Esophagus squamous epithelium (tissue), 5 donors: Measurements from ENCODE around the gene UBE2K. TPM values are rescaled to one million over a fixed set of nuclear protein-coding genes. Genes with fewer than 3 reads are reported as not detected.
A peak's percentile ranks its signal among the peaks of the same experiment; 100 is the strongest.

Experiments
- DNase-seq: peaks from one replicate; lab custom pipeline; 2025; lab: John Stamatoyannopoulos, UW
- H3K27ac ChIP-seq, 4 donors: fragments of 200-600 bp; sonication (generic); one replicate each; pipeline ENCODE4 v1.5.1; 2016 to 2019; ENCODE audit warnings: mild to moderate bottlenecking in 1 of 4
- H3K27me3 ChIP-seq, 4 donors: fragments of 200-600 bp; sonication (generic); 1 replicate in 3 of 4; 2 replicates in 1 of 4; pipeline versions ENCODE4 v1.5.1 to v1.6.0; 2017 to 2021; ENCODE audit warnings: antibody characterized with exemption in 1 of 4
- H3K36me3 ChIP-seq, 3 donors: fragments of 200-600 bp; sonication (generic); one replicate each; pipeline ENCODE4 v1.5.1; 2016 to 2019
- H3K4me1 ChIP-seq, 3 donors: fragments of 200-600 bp; sonication (generic); one replicate each; pipeline ENCODE4 v1.5.1; 2017 to 2019
- H3K4me3 ChIP-seq, 4 donors: fragments of 200-600 bp; sonication (generic); 1 replicate in 3 of 4; 2 replicates in 1 of 4; pipeline ENCODE4 v1.5.1; 2016 to 2019; ENCODE audit warnings: mild to moderate bottlenecking in 2 of 4, moderate library complexity in 1 of 4
- H3K9me3 ChIP-seq, 3 donors: fragments of 200-600 bp; sonication (generic); one replicate each; pipeline ENCODE4 v1.5.1; 2016 to 2019
- CTCF ChIP-seq, 6 experiments: fragments of 450-650 bp in 4 of 6; fragments of 200-600 bp in 2 of 6; sonication (generic) in 2 of 6; IDR thresholded peaks; one replicate each; pipeline ENCODE4 v1.5.1; 2016 to 2019; ENCODE audit warnings: antibody characterized with exemption in 6 of 6, mild to moderate bottlenecking in 4 of 6, moderate library complexity in 4 of 6
- POLR2A ChIP-seq, 4 donors: fragments of 450-650 bp; IDR thresholded peaks; one replicate each; pipeline ENCODE4 v1.6.1; 2017; ENCODE audit warnings: antibody characterized with exemption in 4 of 4, mild to moderate bottlenecking in 4 of 4, moderate library complexity in 3 of 4
- WGBS, 2 donors: methylation state at CpG; one replicate each; pipeline ENCODE4 v1.1.5; 2018; 5-methylcytosine and 5-hydroxymethylcytosine counted together
- intact Hi-C: fragments of 100-400 bp; cut with DNase I; formaldehyde crosslinking; loops from one replicate; pipeline ENCODE4 v1.15.0; 2022
- total RNA-seq, 4 donors: library from RNA; depleted of rRNA; stranded (reverse); fragments of >200 nt; gene quantifications; one replicate each; pipeline ENCODE4 v1.1.0, GENCODE V29; 2016
- donor health status: DM: yes; HTN: yes; CAD: no.

The UBE2K gene
- total RNA-seq, 4 donors from 2014 or later = 28.1 to 37.6 (median 35.3) TPM

GRCh38 chr4:39682138-39682537 lies 15.8 kb upstream of the UBE2K start:
- WGBS, 2 donors = 62 to 69% methylated on average over 2 of the region's 2 CpGs
- Histone ChIP-seq H3K9me3 (no peaks in the 10 kb centered on the region), H3K4me3 (no peak overlapping the region), H3K27me3 (no peaks in the 10 kb centered on the region), H3K4me1 (no peaks in the 10 kb centered on the region), H3K27ac (no peak overlapping the region), H3K36me3 (no peaks in the 10 kb centered on the region)
- intact Hi-C loops = no loop called here
- no peak for DNase-seq
- TF ChIP-seq POLR2A (IDR thresholded peaks at IDR 0.05) (no peak), CTCF (IDR thresholded peaks at IDR 0.05) (no peak)

- DNase-seq = no peak
- intact Hi-C loops = no loop called here
- TF ChIP-seq CTCF (IDR thresholded peaks at IDR 0.05) (no peak), POLR2A (IDR thresholded peaks at IDR 0.05) (no peak)
- no peaks in the 10 kb centered on the region for H3K4me1 ChIP-seq
- no peaks in the 10 kb centered on the region for H3K27me3 ChIP-seq
- H3K4me3 ChIP-seq = no peak overlapping the region
- 0 to 53% methylated on average over 1 of the region's 1 CpG for WGBS, 2 donors
- no peaks in the 10 kb centered on the region for H3K9me3 ChIP-seq
- H3K36me3 ChIP-seq = no peaks in the 10 kb centered on the region
- no peak overlapping the region for H3K27ac ChIP-seq
Observed at GRCh38 chr4:39685990-39686389, 11.9 kb upstream of the UBE2K start.

GRCh38 chr4:39687014-39687413 lies 10.9 kb upstream of the UBE2K start:
- Histone ChIP-seq H3K27ac (no peak overlapping the region), H3K9me3 (no peaks in the 10 kb centered on the region), H3K36me3 (no peaks in the 10 kb centered on the region), H3K4me1 (no peaks in the 10 kb centered on the region), H3K27me3 (no peaks in the 10 kb centered on the region), H3K4me3 (no peak overlapping the region)
- no peak for DNase-seq
- TF ChIP-seq POLR2A (IDR thresholded peaks at IDR 0.05) (no peak), CTCF (IDR thresholded peaks at IDR 0.05) (no peak)
- intact Hi-C loops = no loop called here

GRCh38 chr4:39689970-39690369 lies 8.0 kb upstream of the UBE2K start:
- no peak for DNase-seq
- Histone ChIP-seq H3K4me3 (no peak overlapping the region), H3K9me3 (no peaks in the 10 kb centered on the region), H3K27ac (no peak overlapping the region), H3K27me3 (no peaks in the 10 kb centered on the region), H3K36me3 (no peaks in the 10 kb centered on the region), H3K4me1 (no peaks in the 10 kb centered on the region)
- TF ChIP-seq POLR2A (IDR thresholded peaks at IDR 0.05) = no peak
- TF ChIP-seq CTCF (IDR thresholded peaks at IDR 0.05) = no peak
- intact Hi-C loops = no loop called here
- whole genome bisulfite sequencing, 2 donors = 53 to 79% methylated on average over 7 of the region's 7 CpGs

- 0 to 2% methylated on average over 8 of the region's 21 CpGs for WGBS, 2 donors
- DNase-seq = no peak
Observed at GRCh38 chr4:39698424-39699009, 581 bp downstream of the UBE2K start.

More at GRCh38 chr4:39698424-39699009, 581 bp downstream of the UBE2K start:
- Histone ChIP-seq H3K4me3 (peak overlapping the region; percentile 75 to 95 (median 88)), H3K4me1 (peaks cover 5 to 54% (median 17%) of the 10 kb centered on the region in 3 donors), H3K27me3 (no peaks in the 10 kb centered on the region), H3K27ac (peak overlapping the region; percentile 94 to 98 (median 96)), H3K36me3 (peaks cover 0 to 14% (median 9%) of the 10 kb centered on the region in 3 donors), H3K9me3 (no peaks in the 10 kb centered on the region)
- no peak for TF ChIP-seq POLR2A (IDR thresholded peaks at IDR 0.05)
- peak in 1 of 6 experiments; percentile 11 for TF ChIP-seq CTCF (IDR thresholded peaks at IDR 0.05)
- intact Hi-C loops = loop anchor here (5.0 kb wide), 1 partner anchor 279 kb away; the partner anchor contains the start of gene PDS5A
